HG03039 (cell line): ENCODE measurements around the gene ADORA1.

Experiments
- ATAC-seq: cut with Tn5 transposase; IDR thresholded peaks from one replicate; pipeline ENCODE4 v1.9.1; 2021; ENCODE audit warnings: mild to moderate bottlenecking, moderate library complexity; ENCODE audit not compliant: unreplicated experiment

Gene ADORA1

GRCh38 chr1:203120325-203121153 is 7.0 kb upstream of the ADORA1 start:
- no peak for ATAC-seq

GRCh38 chr1:203121186-203122015 is 6.1 kb upstream of the ADORA1 start:
- no peak for ATAC-seq

- no peak for ATAC-seq
Measured at GRCh38 chr1:203122159-203122558, 5.4 kb upstream of the ADORA1 start.

GRCh38 chr1:203124011-203124410 is 3.5 kb upstream of the ADORA1 start:
- ATAC-seq: no peak

- ATAC-seq: no peak
Measured at GRCh38 chr1:203124546-203125317, 2.8 kb upstream of the ADORA1 start.

- no peak for ATAC-seq
Measured at GRCh38 chr1:203126151-203126865, 1.2 kb upstream of the ADORA1 start.

GRCh38 chr1:203126866-203127665 is 460 bp upstream of the ADORA1 start:
- ATAC-seq: no peak

- ATAC-seq: no peak
Measured at GRCh38 chr1:203128431-203128715, 847 bp downstream of the ADORA1 start.

- ATAC-seq: no peak
Measured at GRCh38 chr1:203128716-203129500, 1.4 kb downstream of the ADORA1 start.

- no peak for ATAC-seq
Measured at GRCh38 chr1:203129501-203130231, 2.1 kb downstream of the ADORA1 start.

- ATAC-seq: no peak
Measured at GRCh38 chr1:203130358-203130985, 2.9 kb downstream of the ADORA1 start.

- no peak for ATAC-seq
Measured at GRCh38 chr1:203131548-203132200, 4.1 kb downstream of the ADORA1 start.

GRCh38 chr1:203133970-203134725 is 6.6 kb downstream of the ADORA1 start:
- ATAC-seq: no peak

GRCh38 chr1:203135636-203136305 is 8.2 kb downstream of the ADORA1 start:
- ATAC-seq: no peak

- ATAC-seq: no peak
Measured at GRCh38 chr1:203136409-203137042, 9.0 kb downstream of the ADORA1 start.

- ATAC-seq: no peak
Measured at GRCh38 chr1:203137324-203137723, 9.8 kb downstream of the ADORA1 start.
